Dermis blood vessel endothelial cell (primary cell): ENCODE results near the gene CENPX. TPM values are rescaled to one million over a fixed set of nuclear protein-coding genes. Genes with fewer than 3 reads are reported as not detected.

Experiments
- DNase-seq: peaks from one replicate; pipeline ENCODE4 v3.0.0; 2010
- total RNA-seq: library from RNA; depleted of rRNA; stranded (reverse); fragments of >200 nt; gene quantifications from 2 replicates; pipeline ENCODE4 v1.2.3, GENCODE V29; 2014

CENPX gene
- total RNA-seq, 1 donor from 2014 or later: 33.0 TPM

DNA sequence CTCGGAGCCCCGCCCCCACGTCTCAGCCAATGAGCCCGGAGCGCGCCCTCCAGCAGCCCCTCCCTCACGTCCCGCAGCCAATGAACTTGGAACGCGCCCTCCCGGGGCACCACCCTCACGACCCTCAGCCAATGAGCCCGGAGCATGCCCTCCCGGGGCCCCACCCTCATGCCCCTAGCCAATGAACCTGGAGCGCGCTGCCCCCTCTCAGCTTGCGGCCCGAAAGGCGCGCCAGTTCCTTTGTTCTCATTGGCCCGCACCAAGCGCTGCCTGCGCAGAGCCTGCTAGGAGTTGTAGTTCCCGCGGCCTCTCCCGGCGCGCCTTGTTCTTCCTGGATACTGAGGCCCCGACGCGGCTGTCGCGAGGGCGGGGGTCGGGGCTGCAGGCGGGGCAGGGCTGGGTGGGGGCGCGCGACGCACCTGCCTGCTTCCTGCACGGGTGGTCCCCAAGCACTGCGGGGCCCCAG lies 336 bp upstream of the CENPX start, which contains the start of gene LRRC45:
LRRC45 (plus strand) TSS at position 325 of the 466 bp plus-strand sequence. CDS start 339 bp downstream, outside the sequence.
- peak; percentile 100 for DNase-seq

DNA sequence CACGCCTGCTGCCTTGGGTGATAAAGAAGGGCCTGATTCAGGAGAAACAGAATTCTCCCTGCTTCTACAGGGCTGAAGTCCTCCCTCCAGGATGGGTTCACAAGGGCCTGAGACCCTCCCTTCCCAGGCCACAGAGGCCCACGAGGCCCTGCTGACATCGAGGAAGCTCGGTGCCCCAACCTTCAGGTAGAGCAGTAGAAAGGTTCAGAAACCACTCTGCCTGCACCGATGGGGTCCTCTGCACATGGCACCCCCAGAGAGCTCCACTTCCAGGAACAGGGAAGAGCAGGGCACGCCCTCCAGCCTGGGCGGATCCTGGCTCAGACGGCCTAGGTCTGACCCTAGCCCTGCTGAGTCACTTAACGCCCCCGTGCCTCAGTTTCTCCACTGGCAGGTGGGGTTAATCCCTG lies 773 bp downstream of the CENPX start:
- no peak for DNase-seq

DNA sequence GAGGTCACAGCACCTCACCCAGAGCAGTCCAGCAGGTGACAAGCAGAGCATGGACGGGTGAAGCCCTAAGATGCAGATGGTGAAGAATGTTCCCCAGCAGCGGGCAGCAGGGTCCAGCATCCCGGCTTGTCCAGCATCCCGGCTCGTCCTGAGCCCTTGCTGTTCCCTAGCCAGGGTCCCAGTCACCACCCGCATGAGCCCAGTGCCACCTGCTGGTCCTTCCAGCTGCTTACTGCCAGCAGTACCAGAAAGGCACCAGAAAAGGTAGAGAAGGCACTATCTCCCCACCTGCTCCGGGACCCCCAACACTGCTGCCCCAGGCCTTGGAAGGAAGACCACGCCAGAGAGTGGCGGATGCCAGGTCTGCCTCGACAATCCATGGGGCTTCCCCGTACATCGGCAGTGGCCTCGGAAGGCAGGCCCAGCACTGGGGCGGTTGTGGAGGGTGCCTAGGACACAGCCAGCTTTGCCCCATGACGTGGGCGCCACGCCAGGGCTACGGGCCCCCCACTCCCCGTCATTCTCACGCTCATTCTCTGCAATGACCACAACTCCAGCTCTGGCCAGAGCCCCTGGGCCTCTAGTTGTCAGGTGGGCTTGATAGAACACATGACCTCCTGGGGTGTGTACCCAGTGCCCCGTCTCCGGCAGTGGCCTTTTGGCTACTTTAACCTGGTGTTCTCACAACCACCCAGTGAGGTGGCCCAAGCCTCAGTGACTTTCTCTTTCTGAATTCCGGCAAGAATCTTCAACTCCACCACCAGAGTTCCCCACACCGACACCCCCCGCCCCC lies 1.4 kb downstream of the CENPX start:
- peak; percentile 87 for DNase-seq

DNA sequence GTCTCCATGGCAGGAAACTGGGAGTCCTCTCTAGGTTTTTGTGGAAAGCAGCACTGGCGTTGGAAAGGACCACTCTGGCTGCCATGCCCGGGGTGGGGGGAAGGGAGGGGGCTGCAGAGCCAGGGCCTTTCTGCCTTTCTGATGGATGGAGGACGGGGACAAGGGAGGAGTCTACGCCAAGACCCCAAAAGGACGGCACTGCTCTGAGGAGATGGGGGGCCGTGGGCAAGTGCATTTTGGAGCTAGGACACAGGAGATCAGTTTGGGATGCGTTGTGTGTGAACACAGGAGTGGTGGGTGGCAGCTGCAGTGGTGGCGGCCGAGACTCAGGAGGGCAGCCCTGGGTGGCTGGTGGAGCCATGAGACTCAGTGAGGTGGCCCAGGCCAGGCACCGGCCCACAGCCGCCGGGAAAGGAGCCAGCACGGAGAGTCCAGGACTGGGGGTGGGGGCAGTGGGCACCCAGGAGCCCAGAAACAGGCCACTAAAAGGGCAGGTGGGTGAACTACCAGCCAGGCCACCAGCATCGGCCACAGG lies 2.0 kb downstream of the CENPX start:
- DNase-seq: no peak

DNA sequence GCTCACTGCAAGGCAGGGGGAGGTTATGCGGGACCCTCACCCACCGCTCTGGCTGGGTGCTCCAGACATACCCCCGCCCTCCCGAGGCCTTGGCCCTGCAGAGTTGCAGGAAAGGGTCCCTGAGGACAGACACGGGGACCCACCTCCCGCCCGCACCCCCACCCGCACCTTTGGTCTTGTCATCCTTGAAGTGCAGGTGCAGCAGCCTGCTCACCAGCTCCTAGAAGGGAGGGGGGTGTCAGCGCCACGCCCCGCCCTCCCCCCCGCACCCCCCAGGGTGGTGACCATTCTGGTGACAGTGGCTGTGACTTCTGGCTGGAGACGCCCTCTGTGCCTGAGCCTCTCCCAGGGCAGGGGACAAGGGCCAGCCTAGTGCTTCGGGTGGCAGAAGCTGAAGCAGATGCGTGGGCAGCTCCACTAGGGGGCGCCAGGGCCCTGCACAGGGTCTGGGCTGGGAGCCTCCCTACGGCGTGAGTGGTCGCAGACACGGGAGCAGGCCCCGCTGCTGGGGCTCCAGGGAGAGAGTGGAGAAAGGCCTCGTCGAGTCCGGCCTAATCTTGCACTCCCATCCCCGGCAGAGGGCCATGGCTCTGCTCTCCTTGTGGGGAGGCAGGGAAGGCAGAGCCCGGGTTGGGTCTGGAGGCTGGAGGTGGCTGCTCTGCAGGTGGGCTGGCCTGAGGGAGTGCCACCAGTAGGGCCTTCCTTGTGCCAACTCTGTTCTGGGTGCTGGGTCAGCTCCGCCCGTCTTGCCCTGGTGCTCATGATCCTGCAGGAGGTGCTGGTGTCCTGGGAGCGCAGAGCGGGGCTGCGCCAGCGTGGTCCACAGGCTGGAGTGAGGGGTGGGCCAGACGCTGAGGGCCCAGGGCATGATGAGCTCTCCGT lies 2.7 kb downstream of the CENPX start:
- DNase-seq: peak; percentile 73

DNA sequence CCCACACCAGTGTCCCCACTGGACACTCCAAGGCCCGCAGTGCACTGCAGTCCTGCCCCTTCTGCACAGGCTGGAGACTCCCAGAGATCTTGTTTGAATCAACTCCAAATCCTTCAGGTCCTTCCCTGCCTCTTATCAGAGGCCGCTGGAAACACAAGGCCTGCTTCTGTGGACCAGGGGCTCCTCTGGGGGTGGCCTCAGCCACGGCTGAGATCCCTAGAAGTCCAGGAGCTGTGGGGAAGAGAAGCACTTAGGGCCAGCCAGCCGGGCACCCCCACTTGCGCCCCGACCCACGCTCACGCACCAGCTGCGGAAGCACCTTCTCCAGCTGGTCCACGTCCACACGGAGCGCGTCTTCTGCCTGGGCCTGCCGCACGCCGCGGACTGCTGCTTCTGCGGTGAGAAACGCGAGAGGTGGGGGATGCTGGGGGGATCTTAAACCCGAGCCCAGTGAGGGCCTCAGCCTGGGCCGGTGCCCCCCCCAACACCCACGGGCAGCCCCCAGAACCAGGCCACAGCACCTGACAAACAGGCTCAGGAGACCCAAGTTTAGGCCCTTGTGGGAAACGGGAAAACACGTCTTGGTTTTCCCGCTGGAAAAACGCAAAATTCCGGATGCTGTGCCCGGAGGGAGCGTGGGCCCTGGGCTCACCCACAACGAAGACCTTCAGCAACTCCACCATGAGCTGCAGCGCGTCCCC lies 3.5 kb downstream of the CENPX start:
- DNase-seq: no peak

DNA sequence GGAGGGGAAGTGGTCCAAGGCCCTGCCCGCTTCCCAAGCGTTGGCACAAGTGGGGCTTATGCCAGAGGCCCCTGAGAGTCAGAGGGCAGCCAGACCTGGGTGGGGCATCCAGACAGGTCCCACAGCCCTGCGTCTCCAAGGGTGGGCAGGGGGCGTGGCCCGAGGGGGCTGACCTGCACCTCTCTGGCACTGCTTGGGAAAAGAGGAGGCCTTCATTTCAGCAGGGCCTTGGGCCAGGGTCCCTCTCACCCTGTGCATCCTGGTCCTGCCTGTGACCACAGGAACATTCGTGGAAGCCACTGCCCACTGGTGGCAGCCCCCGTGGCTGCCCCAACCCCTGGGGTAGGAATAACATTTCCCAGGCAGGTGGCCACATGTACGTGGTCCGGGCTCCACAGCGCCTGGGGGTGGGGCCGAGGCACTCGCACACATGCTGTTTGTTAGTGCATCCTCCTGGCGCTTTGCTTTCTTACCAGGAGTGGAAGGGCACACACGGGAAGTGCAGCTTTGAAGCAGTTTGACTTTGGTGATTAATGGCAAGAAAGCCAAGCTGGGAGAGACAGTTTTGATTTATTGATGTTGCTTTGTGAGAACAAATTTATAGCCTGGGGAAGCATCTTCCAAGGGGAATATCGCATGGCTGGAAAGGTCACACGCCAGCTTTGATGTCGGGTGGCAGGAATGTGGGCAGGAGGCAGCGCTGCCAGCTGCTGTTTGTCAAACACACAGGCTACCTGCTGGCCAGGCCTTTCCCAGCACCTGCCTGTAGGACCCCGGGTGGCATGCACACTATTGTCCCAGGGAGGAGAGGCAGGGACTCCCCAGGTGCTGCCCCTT lies 4.3 kb downstream of the CENPX start:
- DNase-seq: no peak

DNA sequence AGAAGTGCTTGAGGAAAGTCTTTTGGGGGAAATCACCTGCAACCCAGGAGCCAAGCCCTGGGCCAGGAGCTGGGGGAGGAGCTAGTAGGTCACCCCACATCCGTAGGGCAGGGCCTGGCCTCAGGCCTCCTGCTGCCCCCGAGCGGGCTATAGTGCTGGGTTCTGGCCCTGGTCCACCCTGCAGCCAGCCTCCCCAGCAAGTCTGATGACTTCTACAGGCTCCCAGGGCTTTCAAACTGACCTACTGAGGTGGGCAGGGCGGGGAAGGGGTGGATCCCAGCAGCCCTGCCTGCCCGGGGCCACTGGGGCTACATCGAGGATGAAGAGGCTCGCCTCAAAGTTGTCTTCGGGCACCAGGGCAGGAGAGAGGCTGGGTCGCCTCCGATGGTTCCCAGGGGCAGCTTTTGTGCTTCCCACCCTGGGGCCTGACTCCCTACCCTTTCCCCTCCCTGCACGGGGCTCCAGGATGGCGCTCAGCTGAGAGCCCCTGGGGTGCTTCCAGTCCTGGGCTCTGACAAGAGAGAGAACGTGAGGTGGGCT lies 5.0 kb downstream of the CENPX start:
- DNase-seq: no peak

DNA sequence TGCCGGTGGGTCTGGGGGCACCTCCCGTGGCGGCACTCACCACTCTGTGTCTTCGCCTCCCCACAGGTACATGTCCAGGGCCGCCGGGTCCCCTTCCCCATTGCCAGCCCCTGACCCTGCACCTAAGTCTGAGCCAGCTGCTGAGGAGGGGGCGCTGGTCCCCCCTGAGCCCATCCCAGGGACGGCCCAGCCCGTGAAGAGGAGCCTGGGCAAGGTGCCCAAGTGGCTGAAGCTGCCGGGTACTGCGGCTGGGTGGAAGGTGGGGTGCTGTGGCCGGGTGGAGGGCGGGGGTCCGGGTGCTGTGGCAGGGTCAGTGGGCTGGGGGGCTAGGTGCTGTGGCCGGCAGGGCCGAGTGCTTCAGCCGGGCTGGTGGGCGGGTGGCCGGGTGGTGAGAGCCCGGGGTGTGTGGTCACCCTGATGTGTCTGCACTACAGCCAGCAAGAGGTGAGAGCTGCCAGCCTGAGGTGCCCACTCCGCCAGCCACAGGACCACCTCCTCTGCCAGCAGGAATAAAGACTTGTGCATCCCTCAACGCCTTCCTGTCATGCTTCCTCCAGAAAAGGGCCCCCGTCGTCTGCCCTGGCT lies 5.7 kb downstream of the CENPX start:
- DNase-seq: no peak

DNA sequence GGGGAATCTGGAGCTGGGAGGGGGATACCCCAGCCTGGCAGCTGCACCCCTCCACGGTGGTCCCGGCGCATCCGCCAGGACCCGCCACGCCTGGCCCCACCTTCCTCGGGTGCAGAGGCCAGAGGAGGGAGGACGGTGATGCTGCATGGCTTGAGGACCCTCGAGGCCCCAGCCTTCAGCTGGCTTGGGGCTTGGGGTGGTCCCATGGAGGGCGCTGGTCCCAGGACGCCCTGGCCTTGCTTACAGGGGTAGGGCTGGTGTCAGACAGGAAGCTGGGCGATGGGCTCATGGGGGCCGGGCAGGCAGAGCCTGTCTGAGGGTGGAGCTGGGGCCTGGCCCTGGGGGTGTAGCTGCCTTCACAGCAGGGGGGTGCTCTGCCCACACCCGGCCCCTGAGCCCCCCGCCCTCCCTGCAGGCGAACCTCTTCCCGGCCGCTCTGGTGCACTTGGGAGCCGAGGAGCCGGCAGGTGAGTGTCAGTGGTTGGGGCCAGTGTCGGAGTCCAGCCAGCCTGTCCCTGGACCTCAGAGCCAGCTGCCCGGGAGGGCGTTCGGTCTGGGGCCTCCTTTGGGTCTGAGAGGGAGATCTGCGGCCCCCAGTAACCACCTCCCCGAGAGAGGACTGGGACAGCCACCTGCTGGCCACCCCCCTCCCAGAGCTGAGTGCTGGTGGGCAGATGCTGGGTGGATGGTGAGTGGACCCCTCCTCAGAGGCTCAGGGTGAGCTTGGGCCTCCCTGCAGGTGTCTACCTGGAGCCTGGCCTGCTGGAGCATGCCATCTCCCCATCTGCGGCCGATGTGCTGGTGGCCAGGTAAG lies 6.4 kb downstream of the CENPX start:
- no peak for DNase-seq

DNA sequence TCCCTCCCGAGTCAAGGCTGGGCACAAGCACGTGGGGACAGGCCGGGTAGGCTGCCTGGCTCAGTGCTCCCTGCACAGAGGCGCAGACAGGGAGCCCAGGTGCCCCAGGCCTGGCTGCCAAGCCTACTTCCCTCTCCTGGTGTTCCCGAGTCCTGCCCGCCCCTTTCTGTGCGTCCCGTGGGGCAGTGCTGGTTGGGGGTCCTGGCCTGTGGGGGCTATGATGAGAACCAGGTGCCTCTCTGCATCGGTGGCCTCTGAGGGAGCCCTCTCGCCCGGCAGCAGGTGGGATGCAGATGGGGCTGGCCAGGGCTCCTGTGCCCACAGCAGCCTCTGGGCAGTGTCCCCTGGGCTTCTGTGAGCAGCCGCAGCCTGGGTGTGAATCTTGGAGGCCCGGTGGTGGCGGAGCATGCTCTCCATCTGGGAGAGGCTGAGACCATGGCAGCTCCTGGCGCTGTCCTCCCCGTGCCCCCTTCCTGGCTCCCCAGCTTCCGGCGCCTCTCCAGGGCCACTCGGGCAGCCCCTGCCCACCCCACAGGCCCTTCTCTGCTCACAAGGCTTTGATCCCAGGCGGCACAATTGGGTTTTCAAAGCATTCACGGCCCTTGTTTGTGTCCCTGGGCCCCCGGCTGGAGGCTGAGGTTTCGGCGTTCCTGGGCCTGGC lies 7.2 kb downstream of the CENPX start:
- DNase-seq: no peak

DNA sequence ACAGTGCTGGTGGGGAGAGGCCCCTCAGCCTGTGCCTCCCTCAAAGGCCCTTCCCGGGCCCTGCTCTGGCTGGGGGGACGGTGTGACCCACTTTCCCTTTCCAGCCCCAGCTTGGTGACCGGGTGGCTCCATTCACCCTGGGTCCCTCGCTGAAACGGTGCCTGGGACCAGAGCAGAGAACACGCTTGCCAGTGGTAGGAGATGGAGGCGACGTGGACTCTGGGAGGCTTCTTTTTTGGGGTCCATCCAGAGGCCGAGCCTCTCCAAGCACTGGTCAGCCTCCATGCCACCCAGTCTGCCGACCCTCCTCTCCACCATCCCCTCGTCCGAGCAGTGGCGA lies 7.7 kb downstream of the CENPX start:
- no peak for DNase-seq

DNA sequence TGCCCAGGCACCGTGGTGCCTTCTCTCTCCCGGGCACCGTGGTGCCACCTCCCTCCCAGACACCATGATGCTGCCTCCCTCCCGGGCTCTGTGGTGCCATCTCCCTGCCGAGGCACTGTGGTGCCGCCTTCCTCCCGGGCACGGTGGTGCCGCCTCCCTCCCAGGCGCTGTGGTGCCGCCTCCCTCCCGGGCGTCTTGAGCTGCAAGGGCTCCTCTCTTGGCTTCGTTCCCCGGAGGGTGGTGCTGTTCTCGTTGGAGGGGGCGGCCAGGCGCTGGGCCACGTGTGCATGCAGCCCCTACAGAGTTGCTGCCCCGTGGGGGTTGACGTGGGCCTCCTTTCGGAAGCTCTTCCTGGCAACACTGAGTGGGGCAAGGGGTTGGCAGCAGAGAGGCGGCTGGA lies 8.2 kb downstream of the CENPX start:
- DNase-seq: no peak

DNA sequence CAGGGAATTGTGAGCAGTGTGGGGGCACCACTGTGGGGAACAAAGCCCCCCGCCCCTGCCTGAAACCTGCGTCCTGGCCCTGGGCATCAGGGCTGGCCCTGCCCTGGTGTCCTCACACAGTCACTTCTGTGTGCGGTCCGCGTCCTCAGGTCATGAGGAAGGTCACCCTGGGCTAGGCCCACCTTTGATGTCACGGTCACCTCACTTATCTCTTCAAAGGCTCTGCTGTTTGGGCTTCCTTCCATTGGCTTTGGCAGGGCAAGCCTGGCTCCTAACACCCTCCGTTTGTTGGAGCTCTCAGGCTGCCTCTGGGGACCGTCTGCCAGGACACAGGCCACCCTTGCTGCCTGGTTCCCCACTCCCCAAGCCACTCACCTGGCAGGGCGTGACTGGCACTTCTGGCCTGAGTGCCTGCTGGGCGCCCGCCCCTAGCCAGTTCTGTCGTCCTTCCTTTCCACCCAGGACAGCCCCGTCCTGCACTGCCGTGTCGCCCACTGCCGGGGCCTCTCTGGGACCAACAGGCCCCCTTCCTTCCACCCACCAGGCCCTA lies 8.8 kb downstream of the CENPX start:
- no peak for DNase-seq

DNA sequence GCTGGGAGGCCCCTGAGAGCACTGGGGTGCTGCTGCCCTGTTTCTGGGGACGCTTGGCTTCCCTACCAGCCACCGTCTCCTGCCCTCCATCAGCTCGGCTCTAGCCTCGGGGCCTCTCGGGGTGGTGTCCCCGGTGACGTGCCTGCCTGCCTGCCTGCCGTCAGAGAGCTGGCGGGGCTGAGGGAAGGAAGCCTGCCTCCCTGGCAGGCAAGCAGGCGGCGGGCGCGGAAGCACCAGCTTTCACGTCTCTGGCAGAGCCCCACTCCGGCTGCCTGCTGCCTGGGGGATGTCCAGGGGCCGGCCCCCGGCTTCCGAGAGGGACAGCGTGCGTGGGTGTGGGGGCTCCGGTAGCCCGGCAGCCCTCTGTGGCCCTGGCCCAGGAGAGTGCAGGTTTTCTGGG lies 9.3 kb downstream of the CENPX start:
- DNase-seq: peak; percentile 39

DNA sequence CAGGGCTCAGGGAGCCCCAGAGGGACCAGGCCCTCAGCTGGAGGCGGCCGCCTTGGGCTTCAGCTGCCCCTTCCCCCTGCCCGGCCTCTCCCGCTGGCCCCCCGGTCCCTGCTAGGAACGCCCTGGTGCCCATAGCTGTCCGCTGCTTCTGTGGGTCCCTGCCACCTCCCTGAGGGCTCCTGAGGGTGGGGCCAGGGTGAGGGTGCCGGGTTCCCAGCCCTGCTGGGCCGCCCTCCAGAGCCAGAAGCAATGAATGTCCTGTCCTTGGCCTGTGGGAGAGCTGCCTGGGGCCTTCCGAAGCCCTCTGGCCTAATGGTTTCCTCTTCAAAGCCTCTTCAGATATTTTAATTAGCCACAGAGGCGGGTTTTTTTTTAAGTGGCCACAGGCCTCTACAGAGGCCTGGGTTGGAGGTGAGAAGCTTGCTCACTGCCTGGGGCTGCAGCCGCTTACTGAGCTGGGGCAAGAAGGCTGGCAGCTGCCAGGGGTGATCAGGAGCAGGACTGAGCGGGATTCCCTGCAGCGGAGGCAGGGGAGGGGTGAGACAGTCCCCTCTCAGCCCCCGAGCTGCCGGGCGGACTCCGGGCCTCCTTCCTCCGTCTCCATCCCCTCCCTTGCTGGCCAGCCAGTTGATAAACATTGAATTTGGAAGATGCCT lies 9.9 kb downstream of the CENPX start:
- DNase-seq: no peak

DNA sequence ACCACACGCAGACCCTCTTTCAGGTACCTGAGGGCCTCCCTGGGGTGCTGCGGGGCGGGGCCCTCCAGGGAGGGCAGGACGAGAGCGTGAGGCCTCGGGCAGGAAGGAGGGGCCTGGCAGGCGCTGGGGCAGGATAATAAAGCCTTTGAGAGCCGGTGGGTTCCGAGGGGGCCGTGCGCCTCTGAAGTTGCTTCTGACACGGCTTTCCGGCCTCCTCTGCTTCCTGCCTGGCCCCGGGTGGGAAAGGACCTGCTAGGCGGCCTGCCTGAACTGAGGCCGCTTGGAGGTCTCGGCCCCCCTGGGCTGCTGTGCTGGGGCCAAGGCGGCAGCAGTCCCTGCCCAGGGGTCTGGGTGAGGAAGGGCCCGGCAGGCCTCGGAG lies 10.4 kb downstream of the CENPX start:
- no peak for DNase-seq

DNA sequence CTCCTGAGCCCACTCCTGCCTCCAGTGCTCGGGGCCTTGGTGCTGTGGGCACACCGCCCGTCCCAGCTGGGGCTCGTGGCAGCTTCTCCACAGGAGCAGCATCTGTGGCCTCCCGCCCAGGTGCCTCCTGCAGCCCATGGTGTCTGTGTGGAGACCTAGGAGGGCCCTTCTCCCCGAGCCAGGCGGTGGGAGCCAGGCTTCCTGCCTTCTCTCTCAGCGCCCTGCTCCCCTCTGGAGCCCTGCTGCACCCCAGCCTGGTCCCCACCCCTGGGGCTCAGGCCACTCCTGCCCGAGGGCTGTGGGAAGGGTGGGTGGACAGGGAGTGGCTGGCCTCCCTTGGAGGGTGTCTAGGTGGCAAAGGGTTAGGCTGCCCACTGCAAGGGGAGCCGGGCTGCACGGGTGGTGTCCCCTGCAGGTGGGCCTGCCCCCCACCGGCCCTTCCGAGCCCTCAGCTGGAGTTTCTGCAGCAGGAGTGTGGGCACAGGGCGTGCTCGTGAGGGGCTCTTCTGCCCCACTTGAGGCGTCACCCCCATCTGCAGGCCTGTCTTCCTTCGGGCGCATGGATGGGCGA lies 11.0 kb downstream of the CENPX start:
- DNase-seq: no peak
